HepG2 (cell line): Measurements from ENCODE around the gene PTHLH. TPM values are rescaled to one million over a fixed set of nuclear protein-coding genes. Genes with fewer than 3 reads are reported as not detected.

ENCODE experiments used
- CBX2 ChIP-seq, 2 experiments: fragments of 200-600 bp in 1 of 2; sonication (generic); formaldehyde crosslinking in 1 of 2; IDR thresholded peaks; 2 replicates each; pipeline versions ENCODE4 v1.7.0 to v1.8.1; 2018 to 2022; ENCODE audit warnings: low read depth in 2 of 2, low read length in 1 of 2, mild to moderate bottlenecking in 1 of 2, missing genetic modification reagents in 1 of 2
- CREBL2 ChIP-seq: sonication (generic); formaldehyde crosslinking; IDR thresholded peaks from 2 replicates; pipeline ENCODE4 v1.8.1; 2023; ENCODE audit warnings: missing genetic modification reagents, mild to moderate bottlenecking, borderline replicate concordance
- FOXK1 ChIP-seq: sonication (generic); formaldehyde crosslinking; IDR thresholded peaks from 2 replicates; pipeline ENCODE4 v1.4.0; 2020; ENCODE audit warnings: low read depth, missing genetic modification reagents, borderline replicate concordance
- GTF2F1 ChIP-seq: fragments of 150-350 bp; IDR thresholded peaks from 2 replicates; pipeline ENCODE4 v1.6.1; 2014; ENCODE audit warnings: low read length
- KAT7 ChIP-seq: IDR thresholded peaks from 2 replicates; pipeline ENCODE4 v1.6.1; 2018; ENCODE audit warnings: borderline replicate concordance, missing compliant biosample characterization
- MAX ChIP-seq: IDR thresholded peaks from 2 replicates; pipeline ENCODE4 v1.6.1; 2012; ENCODE audit warnings: inconsistent platforms
- MNT ChIP-seq: fragments of 450-650 bp; IDR thresholded peaks from 2 replicates; pipeline ENCODE4 v1.6.1; 2016
- NFIC ChIP-seq: IDR thresholded peaks from 2 replicates; pipeline ENCODE4 v1.6.1; 2012; ENCODE audit warnings: mild to moderate bottlenecking, low read length, inconsistent platforms
- NR2F1 ChIP-seq, 2 experiments: fragments of 450-650 bp in 1 of 2; formaldehyde crosslinking in 1 of 2; IDR thresholded peaks; 2 replicates each; pipeline versions ENCODE4 v1.5.0 to v1.6.1; 2016 to 2020; ENCODE audit warnings: mild to moderate bottlenecking in 1 of 2, missing compliant biosample characterization in 1 of 2, missing genetic modification reagents in 1 of 2, moderate library complexity in 1 of 2
- NRL ChIP-seq: sonication (generic); formaldehyde crosslinking; IDR thresholded peaks from 2 replicates; pipeline ENCODE4 v1.5.0; 2020; ENCODE audit warnings: missing genetic modification reagents, mild to moderate bottlenecking, moderate library complexity, borderline replicate concordance
- SP4 ChIP-seq: sonication (generic); formaldehyde crosslinking; IDR thresholded peaks from 2 replicates; pipeline ENCODE4 v1.8.1; 2023; ENCODE audit warnings: mild to moderate bottlenecking, missing genetic modification reagents
- SRSF1 ChIP-seq: fragments of 200-400 bp; formaldehyde crosslinking; optimal IDR thresholded peaks from 2 replicates; pipeline ENCODE3; 2017; ENCODE audit warnings: mild to moderate bottlenecking, low read depth, low read length, moderate library complexity
- STAG1 ChIP-seq: sonication (generic); formaldehyde crosslinking; IDR thresholded peaks from 2 replicates; pipeline ENCODE4 v1.4.0; 2020; ENCODE audit warnings: missing genetic modification reagents
- STAT5B ChIP-seq: sonication (generic); formaldehyde crosslinking; IDR thresholded peaks from 2 replicates; pipeline ENCODE4 v1.4.0; 2020; ENCODE audit warnings: missing genetic modification reagents
- ZBTB34 ChIP-seq: sonication (generic); formaldehyde crosslinking; IDR thresholded peaks from 2 replicates; pipeline ENCODE4 v1.8.0; 2022; ENCODE audit warnings: mild to moderate bottlenecking, missing genetic modification reagents
- ZFP36L1 ChIP-seq: sonication (generic); formaldehyde crosslinking; IDR thresholded peaks from 2 replicates; pipeline ENCODE4 v1.8.0; 2022; ENCODE audit warnings: mild to moderate bottlenecking, missing genetic modification reagents, moderate library complexity
- ZFP36L2 ChIP-seq: sonication (generic); formaldehyde crosslinking; IDR thresholded peaks from 2 replicates; pipeline ENCODE4 v1.4.0; 2020; ENCODE audit warnings: missing genetic modification reagents
- ZIK1 ChIP-seq: sonication (generic); formaldehyde crosslinking; IDR thresholded peaks from 2 replicates; pipeline ENCODE4 v1.5.0; 2020; ENCODE audit warnings: mild to moderate bottlenecking, low read depth, missing genetic modification reagents, borderline replicate concordance
- ZMYM3 ChIP-seq: sonication (generic); formaldehyde crosslinking; IDR thresholded peaks from 2 replicates; pipeline ENCODE4 v1.5.1; 2020; ENCODE audit warnings: mild to moderate bottlenecking, missing genetic modification reagents
- ZNF138 ChIP-seq: sonication (generic); formaldehyde crosslinking; IDR thresholded peaks from 2 replicates; pipeline ENCODE4 v1.5.0; 2020; ENCODE audit warnings: mild to moderate bottlenecking, low read depth, missing genetic modification reagents
- ZNF275 ChIP-seq: sonication (generic); formaldehyde crosslinking; IDR thresholded peaks from 2 replicates; pipeline ENCODE4 v1.8.0; 2022; ENCODE audit warnings: missing genetic modification reagents, mild to moderate bottlenecking, inconsistent platforms, borderline replicate concordance
- ZNF446 ChIP-seq: sonication (generic); formaldehyde crosslinking; IDR thresholded peaks from 2 replicates; pipeline ENCODE4 v1.5.0; 2020; ENCODE audit warnings: mild to moderate bottlenecking, missing genetic modification reagents
- ZNF549 ChIP-seq: sonication (generic); formaldehyde crosslinking; IDR thresholded peaks from 2 replicates; pipeline ENCODE4 v1.5.0; 2020; ENCODE audit warnings: missing genetic modification reagents
- ZNF629 ChIP-seq: sonication (generic); formaldehyde crosslinking; conservative IDR thresholded peaks from 2 replicates; pipeline ENCODE4 v1.5.0; 2020; ENCODE audit warnings: missing genetic modification reagents
- ZNF652 ChIP-seq: IDR thresholded peaks from 2 replicates; pipeline ENCODE4 v1.6.1; 2016; ENCODE audit warnings: low read depth, borderline replicate concordance
- ZNF672 ChIP-seq: sonication (generic); formaldehyde crosslinking; IDR thresholded peaks from 2 replicates; pipeline ENCODE4 v1.8.1; 2022; ENCODE audit warnings: missing genetic modification reagents
- ZNF704 ChIP-seq: sonication (generic); formaldehyde crosslinking; IDR thresholded peaks from 2 replicates; pipeline ENCODE4 v1.8.1; 2023; ENCODE audit warnings: mild to moderate bottlenecking, inconsistent platforms, moderate library complexity, missing genetic modification reagents, borderline replicate concordance
- polyA plus RNA-seq, 8 experiments: library from polyadenylated mRNA; depleted of rRNA in 3 of 8; stranded (reverse) in 7 of 8; unstranded in 1 of 8; fragments of >200 nt; fragmentation: Illumina TruSeq in 4 of 8; extraction: Trizol in 4 of 8; gene quantifications; 2 replicates each; pipeline versions ENCODE4 v1.2.1 to v1.2.3, GENCODE V29; 2011 to 2016; ENCODE audit warnings: low read depth in 4 of 8, missing spikeins in 1 of 8, mixed read lengths in 1 of 8; ENCODE audit not compliant: insufficient read depth in 1 of 8
- total RNA-seq, 5 experiments: library from RNA; depleted of rRNA; stranded (reverse); fragments of >200 nt; fragmentation: Illumina TruSeq; extraction: Trizol; gene quantifications; 2 replicates each; pipeline ENCODE4 v1.2.3, GENCODE V29; 2016; ENCODE audit warnings: low read depth in 1 of 5

PTHLH gene
- total and polyA plus RNA-seq, 2 of the 13 experiments (the other 11 are each of a cell fraction or from before 2014, with no cell fraction given) = 0.22 TPM; not detected in 1

GRCh38 chr12:28021704-28022103 lies 49.2 kb upstream of the PTHLH start (continued):
- TF ChIP-seq NFIC = peak; percentile 88; the same call in 1 of the 2 replicates
- no peak for TF ChIP-seq ZNF672 (CRISPR knock-in tag)
- no peak for TF ChIP-seq ZMYM3 (CRISPR knock-in tag)
- no peak for TF ChIP-seq CREBL2 (CRISPR knock-in tag)
- TF ChIP-seq MNT = no peak
- no peak for TF ChIP-seq ZNF138 (CRISPR knock-in tag)
- no peak for TF ChIP-seq NR2F1 (CRISPR knock-in tag; IDR thresholded peaks at IDR 0.05)
- TF ChIP-seq ZBTB34 (CRISPR knock-in tag) = no peak
- TF ChIP-seq CBX2 (IDR thresholded peaks at IDR 0.05; ENCODE audit: low read depth, low read length) = no peak
- no peak for TF ChIP-seq CBX2 (CRISPR knock-in tag; IDR thresholded peaks at IDR 0.05; ENCODE audit: low read depth)
- no peak for TF ChIP-seq ZFP36L2 (CRISPR knock-in tag)
- no peak for TF ChIP-seq SRSF1
- no peak for TF ChIP-seq ZNF704
- no peak for TF ChIP-seq ZNF652 (CRISPR knock-in tag)
- no peak for TF ChIP-seq ZNF549
- no peak for TF ChIP-seq NRL (CRISPR knock-in tag)
- no peak for TF ChIP-seq STAG1
- TF ChIP-seq ZNF446 (CRISPR knock-in tag) = no peak
- no peak for TF ChIP-seq GTF2F1
- TF ChIP-seq STAT5B (CRISPR knock-in tag) = no peak
- peak; percentile 80; the same call in 1 of the 2 replicates for TF ChIP-seq FOXK1 (CRISPR knock-in tag)
- TF ChIP-seq MAX = no peak
- TF ChIP-seq KAT7 (CRISPR knock-in tag) = no peak
- no peak for TF ChIP-seq ZNF629 (CRISPR knock-in tag)
- TF ChIP-seq ZNF275 (CRISPR knock-in tag) = no peak
- TF ChIP-seq SP4 = no peak
- TF ChIP-seq ZIK1 (CRISPR knock-in tag) = no peak
- no peak for TF ChIP-seq ZFP36L1
